Right renal cortex interstitium (tissue), 3 donors: ENCODE data around the gene SCN4B. TPM values are rescaled to one million over a fixed set of nuclear protein-coding genes. Genes with fewer than 3 reads are reported as not detected.

Source experiments
- polyA plus RNA-seq, 3 donors: library from polyadenylated mRNA; unstranded; fragments of 120-200 nt; gene quantifications; one replicate each; pipeline ENCODE4 v1.2.1, GENCODE V29; 2013; ENCODE audit not compliant: insufficient read length in 3 of 3

Gene SCN4B
- polyA plus RNA-seq, 3 donors: 0.82 to 1.7 (median 1.1) TPM

Other genes with a start within 250 kb of the SCN4B start
- under 1 TPM; 0.36 to 0.60 (median 0.48) TPM for gene TMPRSS13, start 223.4 kb downstream of the SCN4B start, polyA plus RNA-seq
- 1 to 10 TPM; 2.2 to 2.7 (median 2.4) TPM for gene IL10RA, start 166.4 kb downstream of the SCN4B start, polyA plus RNA-seq
- gene TMPRSS4, start 75.7 kb downstream of the SCN4B start, polyA plus RNA-seq: 10 to 100 TPM; 27.4 to 39.8 (median 27.6) TPM
- under 1 TPM; 0.10 to 0.19 (median 0.15) TPM for gene SMIM35, start 65.9 kb downstream of the SCN4B start, polyA plus RNA-seq
- gene SCN2B, start 23.8 kb upstream of the SCN4B start, polyA plus RNA-seq: 1 to 10 TPM; 4.6 to 5.1 (median 5.0) TPM
- gene JAML, start 72.2 kb upstream of the SCN4B start, polyA plus RNA-seq: 1 to 10 TPM; 1.9 to 2.4 (median 2.3) TPM
- gene MPZL3, start 99.5 kb upstream of the SCN4B start, polyA plus RNA-seq: 1 to 10 TPM; 4.7 to 6.1 (median 5.3) TPM
- 10 to 100 TPM; 19.0 to 21.1 (median 20.7) TPM for gene MPZL2, start 111.5 kb upstream of the SCN4B start, polyA plus RNA-seq
- gene CD3E, start 151.9 kb upstream of the SCN4B start, polyA plus RNA-seq: under 1 TPM; 0.30 to 0.57 (median 0.35) TPM
- gene CD3D, start 189.9 kb upstream of the SCN4B start, polyA plus RNA-seq: under 1 TPM; 0.25 to 0.61 (median 0.35) TPM
- gene CD3G, start 191.5 kb upstream of the SCN4B start, polyA plus RNA-seq: under 1 TPM; 0.31 to 0.51 (median 0.43) TPM
- gene UBE4A, start 206.8 kb upstream of the SCN4B start, polyA plus RNA-seq: 10 to 100 TPM; 34.4 to 41.4 (median 34.7) TPM
- gene ATP5MG, start 248.8 kb upstream of the SCN4B start, polyA plus RNA-seq: 100 to 1,000 TPM; 478 to 504 (median 486) TPM